Keratinocyte (primary cell): Measurements from ENCODE around the gene PIK3AP1. TPM values are rescaled to one million over a fixed set of nuclear protein-coding genes. Genes with fewer than 3 reads are reported as not detected.

Source experiments
- DNase-seq: peaks from one replicate; pipeline ENCODE4 v3.0.0-alpha.2; 2011; ENCODE audit warnings: low read depth, missing footprints, low spot score
- FAIRE-seq: peaks from 2 replicates; lab custom pipeline; 2011; peaks lifted over from hg19 to GRCh38; lab: Jason Lieb, UNC
- H2AFZ ChIP-seq: 2 replicates; pipeline ENCODE4 v1.6.0; 2012; ENCODE audit warnings: low read length, control low read depth, inconsistent platforms; ENCODE audit not compliant: control insufficient read depth
- H3K27ac ChIP-seq: 2 replicates; pipeline ENCODE4 v1.5.1; 2011; ENCODE audit warnings: low read length; ENCODE audit not compliant: control insufficient read depth, insufficient read depth
- H3K27me3 ChIP-seq: 3 replicates; pipeline ENCODE4 v1.6.0; 2011; ENCODE audit warnings: low read length; ENCODE audit not compliant: control insufficient read depth, insufficient read depth; ENCODE audit errors: extremely low read depth
- H3K36me3 ChIP-seq, 2 experiments: 2 replicates in 1 of 2; 3 replicates in 1 of 2; pipeline ENCODE4 v1.5.1; 2011; ENCODE audit warnings: low read length in 2 of 2, mild to moderate bottlenecking in 1 of 2; ENCODE audit not compliant: control insufficient read depth in 2 of 2, insufficient read depth in 2 of 2; ENCODE audit errors: extremely low read depth in 1 of 2
- H3K4me1 ChIP-seq: 3 replicates; pipeline ENCODE4 v1.5.1; 2011; ENCODE audit warnings: low read length; ENCODE audit not compliant: control insufficient read depth, insufficient read depth; ENCODE audit errors: extremely low read depth
- H3K4me2 ChIP-seq: 3 replicates; pipeline ENCODE4 v1.6.0; 2011; ENCODE audit warnings: low read depth, low read length; ENCODE audit not compliant: control insufficient read depth, insufficient read depth; ENCODE audit errors: extremely low read depth
- H3K4me3 ChIP-seq, 3 experiments: fragments of 200-600 bp in 1 of 3; sonication (generic) in 1 of 3; 2 replicates in 2 of 3; 3 replicates in 1 of 3; pipeline ENCODE4 v1.5.1; 2011 to 2016; ENCODE audit warnings: low read length in 3 of 3, mild to moderate bottlenecking in 3 of 3, control low read depth in 2 of 3, inconsistent platforms in 1 of 3, low read depth in 1 of 3, mixed read lengths in 1 of 3, mixed run types in 1 of 3, moderate library complexity in 1 of 3; ENCODE audit not compliant: control insufficient read depth in 2 of 3, insufficient read depth in 2 of 3; ENCODE audit errors: extremely low read depth in 1 of 3
- H3K79me2 ChIP-seq: 2 replicates; pipeline ENCODE4 v1.6.0; 2012; ENCODE audit warnings: low read length; ENCODE audit not compliant: control insufficient read depth, insufficient read depth
- H3K9ac ChIP-seq: 3 replicates; pipeline ENCODE4 v1.6.0; 2011; ENCODE audit warnings: low read length; ENCODE audit not compliant: control insufficient read depth, insufficient read depth; ENCODE audit errors: extremely low read depth
- H3K9me1 ChIP-seq: 3 replicates; pipeline ENCODE4 v1.6.0; 2011; ENCODE audit warnings: low read length; ENCODE audit not compliant: control insufficient read depth, insufficient read depth; ENCODE audit errors: extremely low read depth
- H3K9me3 ChIP-seq: 2 replicates; pipeline ENCODE4 v1.5.1; 2012; ENCODE audit warnings: low read depth, low read length; ENCODE audit not compliant: control insufficient read depth
- H4K20me1 ChIP-seq: 3 replicates; pipeline ENCODE4 v1.6.0; 2011; ENCODE audit warnings: low read length; ENCODE audit not compliant: control insufficient read depth, insufficient read depth; ENCODE audit errors: extremely low read depth
- CTCF ChIP-seq, 3 experiments: IDR thresholded peaks in 1 of 3; conservative IDR thresholded peaks in 1 of 3; optimal IDR thresholded peaks in 1 of 3; 2 replicates in 2 of 3; 3 replicates in 1 of 3; pipeline versions ENCODE3 to v1.5.1; 2011; ENCODE audit warnings: low read length in 3 of 3, mild to moderate bottlenecking in 3 of 3, moderate library complexity in 2 of 3, control low read depth in 1 of 3, inconsistent platforms in 1 of 3; ENCODE audit not compliant: insufficient read depth in 2 of 3; ENCODE audit errors: extremely low read depth in 1 of 3
- EZH2 ChIP-seq: IDR thresholded peaks from one replicate; pipeline ENCODE4 v1.6.1; 2012; ENCODE audit warnings: inconsistent platforms, mild to moderate bottlenecking, low read length, moderate library complexity
- dilution Hi-C: fragments of 300-500 bp; cut with MboI; formaldehyde crosslinking; loops from one replicate; pipeline ENCODE4 v1.7.0; 2020; ENCODE audit warnings: low sequenced_read_pairs; ENCODE audit not compliant: extremely low pct_ligation_motif_present
- polyA plus RNA-seq, 5 experiments: library from polyadenylated mRNA; depleted of rRNA in 3 of 5; stranded (reverse) in 3 of 5; stranded (forward) in 1 of 5; unstranded in 1 of 5; fragments of >200 nt; gene quantifications; 1 replicate in 1 of 5; 2 replicates in 3 of 5; 3 replicates in 1 of 5; pipeline versions ENCODE4 v1.2.1 to v1.2.3, GENCODE V29; 2011 to 2012; ENCODE audit warnings: missing spikeins in 2 of 5, low read depth in 1 of 5, low replicate concordance in 1 of 5

The PIK3AP1 gene
- polyA plus RNA-seq, 1 donor (not counting 4 experiments of a cell fraction or from before 2014, with no cell fraction given) = not detected

- H3K79me2 ChIP-seq = no peaks in the 10 kb centered on the region
- TF ChIP-seq CTCF (optimal IDR thresholded peaks at IDR 0.05 in 1 of 3, IDR thresholded peaks at IDR 0.05 in 1 of 3, conservative IDR thresholded peaks at IDR 0.05 in 1 of 3; ENCODE audit: extremely low read depth in 1 of 3, insufficient read depth in 2 of 3, low read length in 3 of 3) (no peak), EZH2 (no peak)
- H3K9ac ChIP-seq = no peak overlapping the region
- H3K36me3 ChIP-seq = no peaks in the 10 kb centered on the region
- DNase-seq = no peak
- H2AFZ ChIP-seq = no peak overlapping the region
- H4K20me1 ChIP-seq = no peaks in the 10 kb centered on the region
- H3K4me2 ChIP-seq = no peak overlapping the region
- no peaks in the 10 kb centered on the region for H3K4me1 ChIP-seq
- dilution Hi-C loops = no loop called here
- H3K4me3 ChIP-seq = no peak overlapping the region
- no peaks in the 10 kb centered on the region for H3K9me3 ChIP-seq
- no peak for FAIRE-seq
- H3K27me3 ChIP-seq = no peaks in the 10 kb centered on the region
- H3K9me1 ChIP-seq = no peaks in the 10 kb centered on the region
- no peak overlapping the region for H3K27ac ChIP-seq
Measured at GRCh38 chr10:96622013-96622787, 98.1 kb downstream of the PIK3AP1 start.

GRCh38 chr10:96619796-96620773, 100.2 kb downstream of the PIK3AP1 start:
- H3K27me3 ChIP-seq = no peaks in the 10 kb centered on the region
- no peaks in the 10 kb centered on the region for H3K9me1 ChIP-seq
- H3K27ac ChIP-seq = no peak overlapping the region
- no peak for TF ChIP-seq EZH2
- no peak for TF ChIP-seq CTCF (optimal IDR thresholded peaks at IDR 0.05 in 1 of 3, IDR thresholded peaks at IDR 0.05 in 1 of 3, conservative IDR thresholded peaks at IDR 0.05 in 1 of 3; ENCODE audit: extremely low read depth in 1 of 3, insufficient read depth in 2 of 3, low read length in 3 of 3)
- no peaks in the 10 kb centered on the region for H3K36me3 ChIP-seq
- dilution Hi-C loops = no loop called here
- no peaks in the 10 kb centered on the region for H3K9me3 ChIP-seq
- no peaks in the 10 kb centered on the region for H4K20me1 ChIP-seq
- H3K79me2 ChIP-seq = no peaks in the 10 kb centered on the region
- no peak overlapping the region for H3K9ac ChIP-seq
- no peak for DNase-seq
- H3K4me1 ChIP-seq = no peaks in the 10 kb centered on the region
- H3K4me3 ChIP-seq = no peak overlapping the region
- FAIRE-seq = no peak
- no peak overlapping the region for H2AFZ ChIP-seq
- no peak overlapping the region for H3K4me2 ChIP-seq
